K562 (cell line): ENCODE measurements around the gene TMPRSS6.

Source experiments
- ARID1B ChIP-seq: fragments of 450-650 bp; IDR thresholded peaks from 2 replicates; pipeline ENCODE4 v1.6.1; 2016; ENCODE audit warnings: antibody characterized with exemption, mild to moderate bottlenecking, inconsistent platforms
- CLOCK ChIP-seq: fragments of 250-450 bp; sonication (Bioruptor Pico); IDR thresholded peaks from 2 replicates; pipeline ENCODE4 v1.4.0; 2020; ENCODE audit warnings: mild to moderate bottlenecking, moderate library complexity, borderline replicate concordance
- E2F3 ChIP-seq: fragments of 250-450 bp; sonication (Bioruptor Pico); IDR thresholded peaks from 2 replicates; pipeline ENCODE4 v1.4.0; 2020; ENCODE audit warnings: mild to moderate bottlenecking
- IFI16 ChIP-seq: fragments of 250-450 bp; sonication (Bioruptor Pico); IDR thresholded peaks from 2 replicates; pipeline ENCODE4 v2.1.2; 2022; ENCODE audit warnings: mild to moderate bottlenecking, inconsistent platforms
- MAFF ChIP-seq: IDR thresholded peaks from 2 replicates; pipeline ENCODE4 v1.6.1; 2012; ENCODE audit warnings: low read length, improper control_type of control experiment
- MAFK ChIP-seq: IDR thresholded peaks from 2 replicates; pipeline ENCODE4 v1.6.1; 2011; ENCODE audit warnings: low read length, improper control_type of control experiment
- POLR2A ChIP-seq: fragments of 450-650 bp; conservative IDR thresholded peaks from 2 replicates; pipeline ENCODE4 v1.6.1; 2016
- POLR2AphosphoS5 ChIP-seq: IDR thresholded peaks from 2 replicates; pipeline ENCODE4 v1.6.1; 2011; ENCODE audit warnings: mild to moderate bottlenecking, low read depth, low read length, moderate library complexity; ENCODE audit not compliant: control insufficient read depth, insufficient read depth
- RNF2 ChIP-seq: sonication (generic); IDR thresholded peaks from 2 replicates; pipeline ENCODE4 v1.6.1; 2016
- SMAD3 ChIP-seq: fragments of 450-650 bp; formaldehyde crosslinking; conservative IDR thresholded peaks from 2 replicates; pipeline ENCODE4 v1.4.0; 2020; ENCODE audit warnings: mild to moderate bottlenecking
- SP2 ChIP-seq: IDR thresholded peaks from 2 replicates; pipeline ENCODE4 v1.6.1; 2011; ENCODE audit warnings: mild to moderate bottlenecking, low read depth, low read length, moderate library complexity; ENCODE audit not compliant: poor library complexity, severe bottlenecking; ENCODE audit errors: extremely low read depth
- USF1 ChIP-seq: sonication (generic); formaldehyde crosslinking; IDR thresholded peaks from 2 replicates; pipeline ENCODE4 v1.9.0; 2022; ENCODE audit warnings: mild to moderate bottlenecking, missing genetic modification reagents
- ZNF239 ChIP-seq: fragments of 250-450 bp; sonication (Bioruptor Pico); IDR thresholded peaks from 2 replicates; pipeline ENCODE4 v1.4.0; 2020; ENCODE audit warnings: mild to moderate bottlenecking

GRCh38 chr22:37053310-37054055 is 56.0 kb downstream of the TMPRSS6 start:
- no peak for TF ChIP-seq E2F3 (CRISPR knock-in tag)
- TF ChIP-seq POLR2AphosphoS5, result no peak
- no peak for TF ChIP-seq CLOCK (CRISPR knock-in tag)
- no peak for TF ChIP-seq MAFK
- no peak for TF ChIP-seq RNF2
- no peak for TF ChIP-seq SP2
- TF ChIP-seq MAFF, result no peak
- TF ChIP-seq POLR2A, result no peak
- no peak for TF ChIP-seq SMAD3 (CRISPR knock-in tag)
- no peak; the same call in 1 of the 2 replicates for TF ChIP-seq USF1 (CRISPR knock-in tag)
- no peak for TF ChIP-seq ZNF239 (CRISPR knock-in tag)
- no peak for TF ChIP-seq IFI16 (CRISPR knock-in tag)
- no peak for TF ChIP-seq ARID1B
